ENCODE data around the gene SIN3B. TPM values are rescaled to one million over a fixed set of nuclear protein-coding genes. Genes with fewer than 3 reads are reported as not detected.
A peak's percentile ranks its signal among the peaks of the same experiment; 100 is the strongest.

The SIN3B gene
- total and polyA plus RNA-seq, 9 of the 15 experiments (the other 6 are each of a cell fraction or from before 2014, with no cell fraction given), result 0.51 to 34.2 (median 14.3) TPM

DNA sequence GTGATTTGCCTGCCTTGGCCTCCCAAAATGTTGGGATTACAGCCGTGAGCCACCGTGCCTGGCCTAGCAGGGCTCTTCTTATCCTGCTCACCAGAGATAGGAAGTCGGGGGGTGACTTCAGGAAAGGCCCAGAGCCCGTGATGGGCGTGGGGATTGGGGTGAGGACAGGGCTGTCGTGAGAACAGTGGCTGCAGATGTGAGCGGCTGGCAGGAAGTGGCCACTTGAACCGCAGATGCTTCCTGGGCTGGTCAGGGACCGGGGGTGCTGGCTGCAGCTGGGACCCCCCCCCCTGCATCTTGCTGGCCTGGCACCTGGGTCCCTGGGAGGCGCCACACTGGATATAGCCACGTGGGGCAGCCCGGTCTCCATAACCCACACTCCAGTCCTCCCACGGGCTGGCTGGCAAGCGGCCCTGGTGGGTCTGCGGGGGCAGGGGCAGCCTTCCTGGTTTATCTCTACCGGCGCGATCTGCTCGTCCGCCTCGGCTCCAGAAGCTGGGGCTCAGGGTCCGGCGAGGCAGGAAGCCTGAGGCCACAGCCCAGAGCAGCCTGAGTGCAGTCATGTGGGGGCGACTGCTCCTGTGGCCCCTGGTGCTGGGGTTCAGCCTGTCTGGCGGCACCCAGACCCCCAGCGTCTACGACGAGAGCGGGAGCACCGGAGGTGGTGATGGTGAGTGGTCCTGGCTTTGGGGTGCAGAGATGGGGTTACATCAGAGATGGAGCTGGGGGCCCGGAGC is 59.6 kb downstream of the SIN3B start, which contains the start of gene F2RL3 (continued):
- TF ChIP-seq, protein P1, sequence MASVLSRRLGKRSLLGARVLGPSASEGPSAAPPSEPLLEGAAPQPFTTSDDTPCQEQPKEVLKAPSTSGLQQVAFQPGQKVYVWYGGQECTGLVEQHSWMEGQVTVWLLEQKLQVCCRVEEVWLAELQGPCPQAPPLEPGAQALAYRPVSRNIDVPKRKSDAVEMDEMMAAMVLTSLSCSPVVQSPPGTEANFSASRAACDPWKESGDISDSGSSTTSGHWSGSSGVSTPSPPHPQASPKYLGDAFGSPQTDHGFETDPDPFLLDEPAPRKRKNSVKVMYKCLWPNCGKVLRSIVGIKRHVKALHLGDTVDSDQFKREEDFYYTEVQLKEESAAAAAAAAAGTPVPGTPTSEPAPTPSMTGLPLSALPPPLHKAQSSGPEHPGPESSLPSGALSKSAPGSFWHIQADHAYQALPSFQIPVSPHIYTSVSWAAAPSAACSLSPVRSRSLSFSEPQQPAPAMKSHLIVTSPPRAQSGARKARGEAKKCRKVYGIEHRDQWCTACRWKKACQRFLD (CRISPR knock-in tag; IDR thresholded peaks at IDR 0.05), result no peak; the same call in 1 of the 2 replicates
- TF ChIP-seq GTF2E2 (tag; IDR thresholded peaks at IDR 0.05) (0 out of 2 replicates have a peak, but pooled peaks have one; percentile 54), PHB2 (IDR thresholded peaks at IDR 0.05; ENCODE audit: low read depth) (no peak), SP2 (IDR thresholded peaks at IDR 0.05; ENCODE audit: extremely low read depth, low read depth, low read length, poor library complexity, severe bottlenecking) (no peak), FIP1L1 (IDR thresholded peaks at IDR 0.05; ENCODE audit: low read depth, low read length, poor library complexity, severe bottlenecking) (peak; percentile 26), TOE1 (IDR thresholded peaks at IDR 0.05; ENCODE audit: borderline replicate concordance) (no peak; the same call in 1 of the 2 replicates), TOE1 (CRISPR knock-in tag; IDR thresholded peaks at IDR 0.05; ENCODE audit: borderline replicate concordance, low read depth) (no peak), PTTG1 (tag; IDR thresholded peaks at IDR 0.05; ENCODE audit: low read depth) (no peak), ZFX (CRISPR knock-in tag; IDR thresholded peaks at IDR 0.05) (peak; percentile 74), ZKSCAN3 (CRISPR knock-in tag; IDR thresholded peaks at IDR 0.05) (no peak), TAF1 (IDR thresholded peaks at IDR 0.05; ENCODE audit: control insufficient read depth, extremely low read depth, insufficient read depth, low read length, severe bottlenecking) (peak; percentile 55), ELF1 (tag; IDR thresholded peaks at IDR 0.05) (peak; percentile 78), KLF1 (tag; IDR thresholded peaks at IDR 0.05) (0 out of 2 replicates have a peak, but pooled peaks have one; percentile 22), MEF2D (tag; conservative IDR thresholded peaks at IDR 0.05; ENCODE audit: low read depth) (no peak), ZNF436 (CRISPR knock-in tag; IDR thresholded peaks at IDR 0.05) (no peak), EP400 (IDR thresholded peaks at IDR 0.05) (peak; percentile 83)
- TF ChIP-seq, protein P2, sequence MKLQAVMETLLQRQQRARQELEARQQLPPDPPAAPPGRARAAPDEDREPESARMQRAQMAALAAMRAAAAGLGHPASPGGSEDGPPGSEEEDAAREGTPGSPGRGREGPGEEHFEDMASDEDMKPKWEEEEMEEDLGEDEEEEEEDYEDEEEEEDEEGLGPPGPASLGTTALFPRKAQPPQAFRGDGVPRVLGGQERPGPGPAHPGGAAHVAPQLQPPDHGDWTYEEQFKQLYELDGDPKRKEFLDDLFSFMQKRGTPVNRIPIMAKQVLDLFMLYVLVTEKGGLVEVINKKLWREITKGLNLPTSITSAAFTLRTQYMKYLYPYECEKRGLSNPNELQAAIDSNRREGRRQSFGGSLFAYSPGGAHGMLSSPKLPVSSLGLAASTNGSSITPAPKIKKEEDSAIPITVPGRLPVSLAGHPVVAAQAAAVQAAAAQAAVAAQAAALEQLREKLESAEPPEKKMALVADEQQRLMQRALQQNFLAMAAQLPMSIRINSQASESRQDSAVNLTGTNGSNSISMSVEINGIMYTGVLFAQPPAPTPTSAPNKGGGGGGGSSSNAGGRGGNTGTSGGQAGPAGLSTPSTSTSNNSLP (IDR thresholded peaks at IDR 0.05; ENCODE audit: borderline replicate concordance, low read depth, low read length), result no peak
- TF ChIP-seq, protein P3, sequence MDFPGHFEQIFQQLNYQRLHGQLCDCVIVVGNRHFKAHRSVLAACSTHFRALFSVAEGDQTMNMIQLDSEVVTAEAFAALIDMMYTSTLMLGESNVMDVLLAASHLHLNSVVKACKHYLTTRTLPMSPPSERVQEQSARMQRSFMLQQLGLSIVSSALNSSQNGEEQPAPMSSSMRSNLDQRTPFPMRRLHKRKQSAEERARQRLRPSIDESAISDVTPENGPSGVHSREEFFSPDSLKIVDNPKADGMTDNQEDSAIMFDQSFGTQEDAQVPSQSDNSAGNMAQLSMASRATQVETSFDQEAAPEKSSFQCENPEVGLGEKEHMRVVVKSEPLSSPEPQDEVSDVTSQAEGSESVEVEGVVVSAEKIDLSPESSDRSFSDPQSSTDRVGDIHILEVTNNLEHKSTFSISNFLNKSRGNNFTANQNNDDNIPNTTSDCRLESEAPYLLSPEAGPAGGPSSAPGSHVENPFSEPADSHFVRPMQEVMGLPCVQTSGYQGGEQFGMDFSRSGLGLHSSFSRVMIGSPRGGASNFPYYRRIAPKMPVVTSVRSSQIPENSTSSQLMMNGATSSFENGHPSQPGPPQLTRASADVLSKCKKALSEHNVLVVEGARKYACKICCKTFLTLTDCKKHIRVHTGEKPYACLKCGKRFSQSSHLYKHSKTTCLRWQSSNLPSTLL (IDR thresholded peaks at IDR 0.05), result no peak
